Measurements from ENCODE around the gene TFB1M.
"Not testable (repeated sequence)": the region's sequence is repeated elsewhere in the genome, so short reads cannot be mapped to it uniquely, and the experiment has no call there.

TFB1M gene

DNA sequence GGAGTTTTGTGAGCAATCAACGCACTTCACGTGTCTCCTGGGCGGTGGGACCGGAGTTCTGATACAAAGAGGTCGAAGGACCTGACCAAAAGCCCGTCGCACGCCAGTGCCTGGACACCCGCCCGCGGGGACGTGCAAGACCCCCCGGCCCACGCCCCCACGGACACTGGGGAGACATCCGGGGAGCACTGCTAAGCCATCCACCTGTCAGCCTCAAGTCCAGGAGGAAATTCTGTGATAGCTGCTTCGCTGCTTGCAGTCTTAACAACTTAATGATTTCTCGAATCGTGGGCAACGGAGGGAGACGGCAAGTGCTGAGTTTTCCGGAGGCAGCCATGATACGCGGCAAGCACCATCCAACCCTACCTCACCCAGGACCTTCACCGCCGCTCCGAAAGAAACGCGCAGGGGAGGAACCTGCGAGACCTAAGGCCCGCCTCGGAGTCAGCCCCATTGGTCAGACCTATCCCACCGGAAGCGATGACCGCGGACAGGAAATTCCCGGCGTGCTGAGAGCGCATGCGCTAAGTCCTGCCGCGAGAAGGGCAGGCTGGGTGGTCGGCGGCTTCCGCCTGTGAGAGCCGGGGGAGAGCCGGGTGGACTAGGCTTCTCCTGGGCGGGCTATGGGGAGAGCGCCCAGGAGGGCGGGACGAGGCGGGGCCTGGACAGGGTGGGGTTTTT lies at the start of gene TFB1M:
Gene TFB1M, minus strand, starts transcription at position 393 of the 681 bp plus-strand sequence. Its CDS starts 56 bp downstream, at position 337.
- peak; percentile 100 for DNase-seq (ENCODE audit: low read depth)
- TF ChIP-seq, protein P1, sequence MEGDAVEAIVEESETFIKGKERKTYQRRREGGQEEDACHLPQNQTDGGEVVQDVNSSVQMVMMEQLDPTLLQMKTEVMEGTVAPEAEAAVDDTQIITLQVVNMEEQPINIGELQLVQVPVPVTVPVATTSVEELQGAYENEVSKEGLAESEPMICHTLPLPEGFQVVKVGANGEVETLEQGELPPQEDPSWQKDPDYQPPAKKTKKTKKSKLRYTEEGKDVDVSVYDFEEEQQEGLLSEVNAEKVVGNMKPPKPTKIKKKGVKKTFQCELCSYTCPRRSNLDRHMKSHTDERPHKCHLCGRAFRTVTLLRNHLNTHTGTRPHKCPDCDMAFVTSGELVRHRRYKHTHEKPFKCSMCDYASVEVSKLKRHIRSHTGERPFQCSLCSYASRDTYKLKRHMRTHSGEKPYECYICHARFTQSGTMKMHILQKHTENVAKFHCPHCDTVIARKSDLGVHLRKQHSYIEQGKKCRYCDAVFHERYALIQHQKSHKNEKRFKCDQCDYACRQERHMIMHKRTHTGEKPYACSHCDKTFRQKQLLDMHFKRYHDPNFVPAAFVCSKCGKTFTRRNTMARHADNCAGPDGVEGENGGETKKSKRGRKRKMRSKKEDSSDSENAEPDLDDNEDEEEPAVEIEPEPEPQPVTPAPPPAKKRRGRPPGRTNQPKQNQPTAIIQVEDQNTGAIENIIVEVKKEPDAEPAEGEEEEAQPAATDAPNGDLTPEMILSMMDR (IDR thresholded peaks at IDR 0.05; ENCODE audit: insufficient read depth, low read depth, low read length, missing control alignments): no peak
- H3K4me3 ChIP-seq (ENCODE audit: low read depth, low read length): peak within 1 kb of the TSS; percentile 65

DNA sequence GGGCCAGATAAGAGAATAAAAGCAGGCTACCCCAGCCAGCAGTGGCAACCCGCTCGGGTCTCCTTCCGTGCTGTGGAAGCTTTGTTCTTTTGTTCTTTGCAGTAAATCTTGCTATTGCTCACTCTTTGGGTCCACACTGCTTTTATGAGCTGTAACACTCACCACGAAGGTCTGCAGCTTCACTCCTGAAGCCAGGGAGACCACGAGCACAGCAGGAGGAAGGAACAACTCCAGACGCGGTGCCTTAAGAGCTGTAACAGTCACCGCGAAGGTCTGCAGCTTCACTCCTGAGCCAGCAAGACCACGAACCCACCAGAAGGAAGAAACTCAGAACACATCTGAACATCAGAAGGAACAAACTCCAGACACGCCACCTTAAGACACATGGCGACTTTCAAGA lies 49.7 kb upstream of the TFB1M start:
- DNase-seq (ENCODE audit: low read depth); H3K4me3 ChIP-seq (ENCODE audit: low read depth, low read length): not testable (repeated sequence)

DNA sequence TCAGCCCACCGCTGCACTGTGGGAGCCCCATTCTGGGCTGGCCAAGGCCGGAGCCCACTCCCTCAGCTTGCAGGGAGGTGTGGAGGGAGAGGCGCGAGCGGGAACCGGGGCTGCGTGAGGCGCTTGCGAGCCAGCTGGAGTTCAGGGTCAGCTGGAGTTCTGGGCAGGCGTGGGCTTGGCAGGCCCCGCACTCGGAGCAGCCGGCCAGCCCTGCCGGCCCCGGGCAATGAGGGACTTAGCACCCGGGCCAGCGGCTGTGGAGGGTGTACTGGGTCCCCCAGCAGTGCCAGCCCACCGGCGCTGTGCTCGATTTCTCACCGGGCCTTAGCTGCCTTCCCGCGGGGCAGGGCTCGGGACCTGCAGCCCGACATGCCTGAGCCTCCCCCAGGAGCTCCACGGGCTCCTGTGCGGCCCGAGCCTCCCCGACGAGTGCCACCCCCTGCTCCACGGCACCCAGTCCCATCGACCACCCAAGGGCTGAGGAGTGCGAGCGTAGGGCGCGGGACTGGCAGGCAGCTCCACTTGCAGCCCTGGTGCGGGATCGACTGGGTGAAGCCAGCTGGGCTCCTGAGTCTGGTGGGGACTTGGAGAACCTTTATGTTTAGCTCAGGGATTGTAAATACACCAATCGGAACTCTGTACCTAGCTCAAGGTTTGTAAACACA lies 48.8 kb upstream of the TFB1M start:
- not testable (repeated sequence) for DNase-seq (ENCODE audit: low read depth); H3K4me3 ChIP-seq (ENCODE audit: low read depth, low read length)

DNA sequence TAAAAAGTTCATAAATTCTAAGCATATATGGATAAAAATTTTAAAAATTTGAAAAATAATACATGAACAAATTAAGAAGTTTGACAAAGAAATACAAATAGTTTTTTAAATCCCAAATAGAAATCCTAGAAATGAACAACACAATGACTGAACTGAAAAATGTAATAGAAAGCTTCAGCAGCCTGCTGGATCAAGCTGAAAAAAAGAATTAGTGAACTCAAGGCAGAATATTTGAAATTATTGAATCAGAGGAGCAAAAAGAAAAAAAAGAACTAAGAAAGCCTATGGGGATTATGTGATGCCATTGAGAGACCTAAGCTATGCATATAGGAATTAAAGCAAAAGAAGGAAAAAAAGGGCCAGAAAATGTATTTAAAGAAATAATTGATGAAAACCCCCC lies 39.9 kb upstream of the TFB1M start:
- DNase-seq (ENCODE audit: low read depth): no peak
- H3K4me3 ChIP-seq (ENCODE audit: low read depth, low read length): no peak overlapping the region
- TF ChIP-seq, protein P1 (IDR thresholded peaks at IDR 0.05; ENCODE audit: insufficient read depth, low read depth, low read length, missing control alignments): no peak

DNA sequence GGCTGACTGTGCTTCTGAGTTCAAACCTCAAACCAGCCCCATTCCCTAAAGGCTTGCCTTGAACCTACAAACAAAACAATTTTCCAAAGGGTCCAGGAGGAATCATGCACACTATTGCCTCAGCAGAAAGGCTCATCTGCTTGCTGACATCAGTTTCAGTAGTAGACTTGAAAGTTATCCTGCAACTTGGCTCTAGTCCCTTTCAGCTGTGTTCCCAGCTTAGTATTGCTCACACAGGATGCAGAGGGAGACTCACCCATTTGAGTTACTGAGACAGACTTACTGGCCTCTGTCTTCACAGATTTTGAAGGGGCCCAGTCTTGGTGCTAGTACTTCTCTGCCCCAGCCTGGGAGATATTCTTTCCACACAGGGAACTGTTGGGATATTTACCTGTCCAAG lies 38.5 kb upstream of the TFB1M start:
- DNase-seq (ENCODE audit: low read depth): peak; percentile 73

DNA sequence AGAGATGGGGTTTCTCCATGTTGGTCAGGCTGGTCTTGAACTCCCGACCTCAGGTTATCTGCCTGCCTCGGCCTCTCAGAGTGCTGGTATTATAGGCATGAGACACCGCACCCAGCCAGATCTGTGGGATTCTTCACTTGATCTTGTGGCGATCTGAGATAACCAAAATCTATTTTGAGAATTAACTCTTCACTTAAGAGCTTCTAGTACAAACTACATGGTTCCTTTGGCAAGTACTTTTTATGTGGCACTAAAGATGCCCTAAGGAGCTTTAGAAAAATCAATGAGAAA lies 37.8 kb upstream of the TFB1M start:
- no peak overlapping the region for H3K4me3 ChIP-seq (ENCODE audit: low read depth, low read length)
- peak; percentile 50 for DNase-seq (ENCODE audit: low read depth)
- TF ChIP-seq, protein P1 (IDR thresholded peaks at IDR 0.05; ENCODE audit: insufficient read depth, low read depth, low read length, missing control alignments): no peak

More for the DNA sequence above, 38.5 kb upstream of the TFB1M start:
- no peak overlapping the region for H3K4me3 ChIP-seq (ENCODE audit: low read depth, low read length)
- TF ChIP-seq, protein P1 (IDR thresholded peaks at IDR 0.05; ENCODE audit: insufficient read depth, low read depth, low read length, missing control alignments): no peak

DNA sequence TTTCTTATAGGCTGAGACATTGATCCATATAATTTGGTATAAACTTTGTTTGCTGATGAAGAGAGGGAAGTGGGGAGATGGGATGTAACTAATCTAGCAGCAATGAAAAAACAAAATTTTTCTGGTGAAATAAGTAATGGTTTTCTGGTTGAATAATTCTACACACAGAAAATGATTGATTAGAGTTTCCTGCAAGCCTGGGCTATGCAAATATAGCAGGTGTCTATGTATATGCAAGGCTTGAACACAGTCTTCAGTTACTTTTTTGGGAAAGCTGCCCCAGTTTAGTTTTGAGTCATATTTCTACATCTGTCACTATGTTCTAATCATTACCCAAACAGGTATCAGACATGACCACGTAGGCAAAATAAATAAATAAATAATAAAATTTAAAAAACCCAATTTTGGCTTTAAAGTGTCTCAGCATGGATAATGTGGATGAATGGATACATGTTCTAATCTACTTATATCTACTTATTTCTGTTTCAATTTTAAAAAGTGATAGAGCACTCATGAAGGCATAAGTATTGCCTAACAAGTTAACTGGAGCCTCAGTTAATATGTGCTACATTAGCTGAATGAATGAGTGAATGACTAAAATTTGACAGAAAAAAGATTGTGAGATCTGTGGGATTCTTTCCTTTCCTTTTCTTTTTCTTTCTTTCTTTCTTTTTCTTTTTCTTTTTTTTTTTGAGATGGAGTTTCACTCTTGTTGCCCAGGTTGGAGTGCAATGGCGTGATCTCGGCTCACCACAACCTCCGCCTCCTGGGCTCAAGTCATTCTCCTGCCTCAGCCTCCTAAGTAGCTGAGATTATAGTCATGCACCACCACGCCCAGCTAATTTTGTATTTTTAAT lies 37.2 kb upstream of the TFB1M start:
- peak overlapping the region; percentile 21; the same call in 1 of the 2 replicates for H3K4me3 ChIP-seq (ENCODE audit: low read depth, low read length)
- DNase-seq (ENCODE audit: low read depth): peak; percentile 94
- TF ChIP-seq, protein P1 (IDR thresholded peaks at IDR 0.05; ENCODE audit: insufficient read depth, low read depth, low read length, missing control alignments): no peak
